Adipose tissue (tissue), 3 donors: ENCODE measurements around the gene DMRT3. TPM values are rescaled to one million over a fixed set of nuclear protein-coding genes. Genes with fewer than 3 reads are reported as not detected.

Experiments used
- H3K27ac ChIP-seq: one replicate; pipeline ENCODE4 v1.5.1; 2013; ENCODE audit warnings: low read depth, low read length
- WGBS, 3 donors: extraction: QIAGEN DNeasy Blood & Tissue Kit; methylation state at CpG; one replicate each; pipeline ENCODE4 v1.1.7; 2013; 5-methylcytosine and 5-hydroxymethylcytosine counted together
- polyA plus RNA-seq, 3 donors: library from polyadenylated mRNA; stranded (reverse); fragments of 200-250 nt; gene quantifications; one replicate each; pipeline ENCODE4 v1.2.3, GENCODE V29; 2013
- donor health status: healthy with polysubstance abuse.
- donor health status: Bipolar disorder and iron deficiency.
- donor health status: healthy.

The DMRT3 gene
- polyA plus RNA-seq, 3 donors: 0.05 to 0.79 TPM; not detected in 1

GRCh38 chr9:1028501-1029190 is 52.2 kb downstream of the DMRT3 start:
- 57 to 66% (median 61%) methylated on average over 8 of the region's 8 CpGs for WGBS, 3 donors
- H3K27ac ChIP-seq: no peak overlapping the region

GRCh38 chr9:1031951-1032601 is 55.6 kb downstream of the DMRT3 start:
- H3K27ac ChIP-seq: no peak overlapping the region
- 28 to 67% (median 59%) methylated on average over 14 of the region's 14 CpGs for WGBS, 3 donors

GRCh38 chr9:1034271-1034670 is 57.8 kb downstream of the DMRT3 start:
- WGBS, 3 donors: 13 to 56% (median 49%) methylated on average over 3 of the region's 3 CpGs
- no peak overlapping the region for H3K27ac ChIP-seq

- H3K27ac ChIP-seq: no peak overlapping the region
- 50 to 60% (median 52%) methylated on average over 4 of the region's 4 CpGs for WGBS, 3 donors
Observed at GRCh38 chr9:1039589-1039988, 63.1 kb downstream of the DMRT3 start.

Other genes starting within 250 kb of the DMRT3 start
- gene DMRT1, start 135.0 kb upstream of the DMRT3 start, polyA plus RNA-seq: not detected
- gene DMRT2, start 73.7 kb downstream of the DMRT3 start, polyA plus RNA-seq: 10 to 100 TPM in 1 of 3 donors, 1 to 10 TPM in 1, under 1 TPM in 1; 0.20 to 12.5 (median 2.7) TPM